ENCODE measurements around the gene KIF16B.

DNA sequence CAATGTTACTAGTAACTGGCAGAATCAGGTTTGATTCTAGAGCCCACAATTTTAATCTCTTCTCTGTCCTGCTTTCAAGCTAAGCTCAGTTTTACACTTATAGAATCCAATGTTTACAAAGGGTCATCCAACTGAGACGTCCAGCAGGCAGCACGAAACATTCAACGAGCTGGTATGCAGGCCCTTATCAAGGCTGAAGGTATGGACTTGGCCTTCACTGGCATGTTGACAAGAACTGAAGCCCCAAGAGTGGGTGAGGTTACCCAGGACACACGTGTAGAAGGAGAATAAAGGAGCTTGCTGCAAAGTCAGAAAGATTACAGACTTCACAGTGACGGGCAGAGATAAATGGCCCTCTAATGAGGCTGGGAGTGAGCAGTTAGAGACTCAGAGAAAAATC is 187.4 kb downstream of the KIF16B start:
- TF ChIP-seq, protein P1, sequence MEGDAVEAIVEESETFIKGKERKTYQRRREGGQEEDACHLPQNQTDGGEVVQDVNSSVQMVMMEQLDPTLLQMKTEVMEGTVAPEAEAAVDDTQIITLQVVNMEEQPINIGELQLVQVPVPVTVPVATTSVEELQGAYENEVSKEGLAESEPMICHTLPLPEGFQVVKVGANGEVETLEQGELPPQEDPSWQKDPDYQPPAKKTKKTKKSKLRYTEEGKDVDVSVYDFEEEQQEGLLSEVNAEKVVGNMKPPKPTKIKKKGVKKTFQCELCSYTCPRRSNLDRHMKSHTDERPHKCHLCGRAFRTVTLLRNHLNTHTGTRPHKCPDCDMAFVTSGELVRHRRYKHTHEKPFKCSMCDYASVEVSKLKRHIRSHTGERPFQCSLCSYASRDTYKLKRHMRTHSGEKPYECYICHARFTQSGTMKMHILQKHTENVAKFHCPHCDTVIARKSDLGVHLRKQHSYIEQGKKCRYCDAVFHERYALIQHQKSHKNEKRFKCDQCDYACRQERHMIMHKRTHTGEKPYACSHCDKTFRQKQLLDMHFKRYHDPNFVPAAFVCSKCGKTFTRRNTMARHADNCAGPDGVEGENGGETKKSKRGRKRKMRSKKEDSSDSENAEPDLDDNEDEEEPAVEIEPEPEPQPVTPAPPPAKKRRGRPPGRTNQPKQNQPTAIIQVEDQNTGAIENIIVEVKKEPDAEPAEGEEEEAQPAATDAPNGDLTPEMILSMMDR (conservative IDR thresholded peaks at IDR 0.05; ENCODE audit: low read depth, low read length): no peak
- no peak for TF ChIP-seq EZH2 (IDR thresholded peaks at IDR 0.05; ENCODE audit: borderline replicate concordance, low read depth, low read length, poor library complexity, severe bottlenecking)
